ENCODE results near the gene INCENP. TPM values are rescaled to one million over a fixed set of nuclear protein-coding genes. Genes with fewer than 3 reads are reported as not detected.

Gene INCENP
- total and polyA plus RNA-seq, 4 donors = 2.4 to 34.4 (median 4.7) TPM

DNA sequence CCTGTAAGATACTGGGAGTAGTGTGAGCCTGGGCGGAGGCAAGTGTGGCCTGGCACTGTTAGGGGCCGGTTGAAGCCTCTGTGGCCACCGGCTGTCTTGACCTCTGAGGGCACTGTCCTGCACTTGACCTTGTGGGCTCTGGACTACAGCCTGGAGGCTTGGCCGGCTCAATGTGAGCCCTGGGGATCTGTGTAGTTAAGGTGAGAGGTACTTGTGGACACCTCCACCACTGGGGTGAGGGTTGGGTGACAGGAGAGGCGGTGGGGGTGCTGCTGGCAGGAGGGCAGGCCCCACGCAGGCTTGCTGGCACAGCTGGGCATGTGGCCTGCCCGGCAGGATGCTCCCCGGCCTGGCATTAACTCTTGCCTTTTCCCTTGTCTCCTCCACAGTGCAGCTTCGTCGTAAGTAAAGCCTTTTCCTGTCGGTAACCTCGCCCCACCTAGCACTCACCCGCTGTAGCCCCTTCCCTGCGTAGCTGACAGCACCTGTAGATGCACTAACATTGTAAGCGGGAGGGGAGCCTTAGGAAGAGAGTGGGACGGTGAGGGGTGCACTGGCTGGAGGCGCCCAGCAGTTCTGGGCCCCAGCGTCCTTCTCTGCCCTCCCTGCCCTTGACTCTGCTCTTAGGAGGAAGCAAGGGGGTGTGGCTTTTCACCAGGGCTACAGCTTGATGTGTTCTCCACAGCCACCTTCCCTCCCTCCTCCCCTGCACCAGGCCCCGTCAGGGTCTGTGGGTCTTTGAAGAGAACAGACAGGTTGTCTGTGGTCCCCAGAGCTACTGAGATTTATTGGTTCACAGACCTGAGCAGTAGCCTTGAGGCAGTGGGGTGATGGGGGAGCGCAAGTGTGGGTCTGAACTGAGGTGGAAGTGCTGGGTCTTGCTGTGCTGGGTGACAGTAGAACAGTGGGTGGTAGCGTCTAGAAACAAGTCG is 17.6 kb downstream of the INCENP start:
- Histone ChIP-seq H3K4me3 (ENCODE audit: low read depth in 1 of 3, low read length in 3 of 3) (no peak overlapping the region), H3K36me3 (ENCODE audit: control insufficient read depth in 4 of 4, insufficient read depth in 3 of 4, low read depth in 1 of 4, low read length in 3 of 4) (peaks cover 9 to 22% (median 12%) of the 10 kb centered on the region in 4 donors), H3K27me3 (ENCODE audit: control insufficient read depth in 4 of 4, insufficient read depth in 4 of 4, low read length in 3 of 4) (no peaks in the 10 kb centered on the region), H3K9me3 (ENCODE audit: control insufficient read depth in 4 of 4, low read length in 3 of 4) (no peaks in the 10 kb centered on the region), H3K9ac (ENCODE audit: low read depth in 1 of 2, low read length in 2 of 2) (no peak overlapping the region), H3K4me1 (ENCODE audit: control insufficient read depth in 4 of 4, insufficient read depth in 4 of 4, low read length in 3 of 4) (no peaks in the 10 kb centered on the region), H3K27ac (ENCODE audit: low read depth in 1 of 2, low read length in 2 of 2) (no peak overlapping the region)
- 90% methylated on average over 22 of the region's 22 CpGs for WGBS
- TF ChIP-seq HNF4G (IDR thresholded peaks at IDR 0.05) (no peak), JUND (IDR thresholded peaks at IDR 0.05) (no peak), HNF4A (conservative IDR thresholded peaks at IDR 0.05) (no peak), RAD21 (IDR thresholded peaks at IDR 0.05) (no peak), NR2F2 (IDR thresholded peaks at IDR 0.05) (no peak), SP1 (IDR thresholded peaks at IDR 0.05) (no peak), YY1 (IDR thresholded peaks at IDR 0.05) (no peak), RXRA (IDR thresholded peaks at IDR 0.05) (no peak), GABPA (IDR thresholded peaks at IDR 0.05 in 1 of 2, conservative IDR thresholded peaks at IDR 0.05 in 1 of 2) (no peak), FOXA2 (IDR thresholded peaks at IDR 0.05) (no peak), TAF1 (conservative IDR thresholded peaks at IDR 0.05) (no peak), EGR1 (IDR thresholded peaks at IDR 0.05; ENCODE audit: low read depth in 2 of 2) (no peak), FOXA1 (IDR thresholded peaks at IDR 0.05) (no peak)
- TF ChIP-seq, protein P1, sequence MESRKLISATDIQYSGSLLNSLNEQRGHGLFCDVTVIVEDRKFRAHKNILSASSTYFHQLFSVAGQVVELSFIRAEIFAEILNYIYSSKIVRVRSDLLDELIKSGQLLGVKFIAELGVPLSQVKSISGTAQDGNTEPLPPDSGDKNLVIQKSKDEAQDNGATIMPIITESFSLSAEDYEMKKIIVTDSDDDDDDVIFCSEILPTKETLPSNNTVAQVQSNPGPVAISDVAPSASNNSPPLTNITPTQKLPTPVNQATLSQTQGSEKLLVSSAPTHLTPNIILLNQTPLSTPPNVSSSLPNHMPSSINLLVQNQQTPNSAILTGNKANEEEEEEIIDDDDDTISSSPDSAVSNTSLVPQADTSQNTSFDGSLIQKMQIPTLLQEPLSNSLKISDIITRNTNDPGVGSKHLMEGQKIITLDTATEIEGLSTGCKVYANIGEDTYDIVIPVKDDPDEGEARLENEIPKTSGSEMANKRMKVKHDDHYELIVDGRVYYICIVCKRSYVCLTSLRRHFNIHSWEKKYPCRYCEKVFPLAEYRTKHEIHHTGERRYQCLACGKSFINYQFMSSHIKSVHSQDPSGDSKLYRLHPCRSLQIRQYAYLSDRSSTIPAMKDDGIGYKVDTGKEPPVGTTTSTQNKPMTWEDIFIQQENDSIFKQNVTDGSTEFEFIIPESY (IDR thresholded peaks at IDR 0.05) = no peak
- TF ChIP-seq, protein P2, sequence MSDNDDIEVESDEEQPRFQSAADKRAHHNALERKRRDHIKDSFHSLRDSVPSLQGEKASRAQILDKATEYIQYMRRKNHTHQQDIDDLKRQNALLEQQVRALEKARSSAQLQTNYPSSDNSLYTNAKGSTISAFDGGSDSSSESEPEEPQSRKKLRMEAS (IDR thresholded peaks at IDR 0.05) = no peak
- TF ChIP-seq, protein P3, sequence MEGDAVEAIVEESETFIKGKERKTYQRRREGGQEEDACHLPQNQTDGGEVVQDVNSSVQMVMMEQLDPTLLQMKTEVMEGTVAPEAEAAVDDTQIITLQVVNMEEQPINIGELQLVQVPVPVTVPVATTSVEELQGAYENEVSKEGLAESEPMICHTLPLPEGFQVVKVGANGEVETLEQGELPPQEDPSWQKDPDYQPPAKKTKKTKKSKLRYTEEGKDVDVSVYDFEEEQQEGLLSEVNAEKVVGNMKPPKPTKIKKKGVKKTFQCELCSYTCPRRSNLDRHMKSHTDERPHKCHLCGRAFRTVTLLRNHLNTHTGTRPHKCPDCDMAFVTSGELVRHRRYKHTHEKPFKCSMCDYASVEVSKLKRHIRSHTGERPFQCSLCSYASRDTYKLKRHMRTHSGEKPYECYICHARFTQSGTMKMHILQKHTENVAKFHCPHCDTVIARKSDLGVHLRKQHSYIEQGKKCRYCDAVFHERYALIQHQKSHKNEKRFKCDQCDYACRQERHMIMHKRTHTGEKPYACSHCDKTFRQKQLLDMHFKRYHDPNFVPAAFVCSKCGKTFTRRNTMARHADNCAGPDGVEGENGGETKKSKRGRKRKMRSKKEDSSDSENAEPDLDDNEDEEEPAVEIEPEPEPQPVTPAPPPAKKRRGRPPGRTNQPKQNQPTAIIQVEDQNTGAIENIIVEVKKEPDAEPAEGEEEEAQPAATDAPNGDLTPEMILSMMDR (IDR thresholded peaks at IDR 0.05; ENCODE audit: low read depth, low read length, missing input control) = no peak
- TF ChIP-seq, protein P4, sequence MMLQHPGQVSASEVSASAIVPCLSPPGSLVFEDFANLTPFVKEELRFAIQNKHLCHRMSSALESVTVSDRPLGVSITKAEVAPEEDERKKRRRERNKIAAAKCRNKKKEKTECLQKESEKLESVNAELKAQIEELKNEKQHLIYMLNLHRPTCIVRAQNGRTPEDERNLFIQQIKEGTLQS (IDR thresholded peaks at IDR 0.05) = no peak
- TF ChIP-seq, protein P5, sequence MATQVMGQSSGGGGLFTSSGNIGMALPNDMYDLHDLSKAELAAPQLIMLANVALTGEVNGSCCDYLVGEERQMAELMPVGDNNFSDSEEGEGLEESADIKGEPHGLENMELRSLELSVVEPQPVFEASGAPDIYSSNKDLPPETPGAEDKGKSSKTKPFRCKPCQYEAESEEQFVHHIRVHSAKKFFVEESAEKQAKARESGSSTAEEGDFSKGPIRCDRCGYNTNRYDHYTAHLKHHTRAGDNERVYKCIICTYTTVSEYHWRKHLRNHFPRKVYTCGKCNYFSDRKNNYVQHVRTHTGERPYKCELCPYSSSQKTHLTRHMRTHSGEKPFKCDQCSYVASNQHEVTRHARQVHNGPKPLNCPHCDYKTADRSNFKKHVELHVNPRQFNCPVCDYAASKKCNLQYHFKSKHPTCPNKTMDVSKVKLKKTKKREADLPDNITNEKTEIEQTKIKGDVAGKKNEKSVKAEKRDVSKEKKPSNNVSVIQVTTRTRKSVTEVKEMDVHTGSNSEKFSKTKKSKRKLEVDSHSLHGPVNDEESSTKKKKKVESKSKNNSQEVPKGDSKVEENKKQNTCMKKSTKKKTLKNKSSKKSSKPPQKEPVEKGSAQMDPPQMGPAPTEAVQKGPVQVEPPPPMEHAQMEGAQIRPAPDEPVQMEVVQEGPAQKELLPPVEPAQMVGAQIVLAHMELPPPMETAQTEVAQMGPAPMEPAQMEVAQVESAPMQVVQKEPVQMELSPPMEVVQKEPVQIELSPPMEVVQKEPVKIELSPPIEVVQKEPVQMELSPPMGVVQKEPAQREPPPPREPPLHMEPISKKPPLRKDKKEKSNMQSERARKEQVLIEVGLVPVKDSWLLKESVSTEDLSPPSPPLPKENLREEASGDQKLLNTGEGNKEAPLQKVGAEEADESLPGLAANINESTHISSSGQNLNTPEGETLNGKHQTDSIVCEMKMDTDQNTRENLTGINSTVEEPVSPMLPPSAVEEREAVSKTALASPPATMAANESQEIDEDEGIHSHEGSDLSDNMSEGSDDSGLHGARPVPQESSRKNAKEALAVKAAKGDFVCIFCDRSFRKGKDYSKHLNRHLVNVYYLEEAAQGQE (IDR thresholded peaks at IDR 0.05) = no peak
- peak; percentile 28 for DNase-seq (ENCODE audit: low spot score)
